Transverse colon (tissue), 3 donors: ENCODE results near the gene ZG16B.

Source experiments
- EP300 ChIP-seq: sonication (generic); formaldehyde crosslinking; IDR thresholded peaks from one replicate; pipeline ENCODE4 v1.6.1; 2017; ENCODE audit warnings: antibody characterized with exemption, low read depth
- TF ChIP-seq, protein P1 (sequence below), 5 experiments: fragments of 200-600 bp in 3 of 5; fragments of 450-650 bp in 2 of 5; sonication (generic) in 3 of 5; IDR thresholded peaks; 1 replicate in 2 of 5; 2 replicates in 3 of 5; pipeline ENCODE4 v1.5.1; 2016 to 2017; ENCODE audit warnings: antibody characterized with exemption in 5 of 5, inconsistent platforms in 3 of 5, mild to moderate bottlenecking in 2 of 5, moderate library complexity in 1 of 5

DNA sequence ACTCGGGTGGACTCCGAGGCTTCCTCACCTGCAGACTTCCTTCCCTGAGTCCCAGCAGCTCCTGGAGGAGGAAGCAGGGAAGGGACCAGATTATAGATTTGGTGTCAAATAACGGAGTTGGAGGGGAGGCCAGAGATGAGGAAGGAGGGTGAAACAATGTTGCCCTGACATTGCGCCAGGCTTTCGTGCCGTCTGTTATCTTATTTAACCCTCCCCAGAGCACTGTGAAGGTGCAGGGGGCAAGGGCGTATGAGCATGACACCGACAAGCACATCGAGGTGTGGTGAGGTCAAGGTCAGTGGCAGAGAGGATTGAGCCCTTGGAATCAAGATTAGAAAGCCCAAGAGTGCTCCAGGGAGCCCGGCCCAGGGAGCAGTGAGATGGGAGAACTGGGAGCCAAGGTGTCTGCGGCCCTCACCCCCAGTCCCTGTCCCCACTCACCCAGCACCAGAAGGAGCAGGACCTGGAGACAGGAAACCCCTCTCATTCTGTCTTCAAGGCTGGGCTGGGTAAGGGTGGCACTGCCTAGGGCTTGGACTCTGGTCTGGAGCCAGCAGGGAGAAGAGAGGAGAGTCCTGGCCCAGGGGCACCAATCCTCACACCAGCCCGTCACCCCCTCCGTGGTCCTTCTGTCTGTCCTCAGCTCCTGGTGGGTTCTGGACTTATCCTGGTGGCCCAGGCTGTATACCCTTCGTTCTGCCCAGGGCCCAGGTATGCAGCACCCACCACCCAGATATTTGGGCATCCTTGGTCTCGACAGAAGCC is 43.9 kb upstream of the ZG16B start:
- TF ChIP-seq EP300 = no peak
- TF ChIP-seq, protein P1, sequence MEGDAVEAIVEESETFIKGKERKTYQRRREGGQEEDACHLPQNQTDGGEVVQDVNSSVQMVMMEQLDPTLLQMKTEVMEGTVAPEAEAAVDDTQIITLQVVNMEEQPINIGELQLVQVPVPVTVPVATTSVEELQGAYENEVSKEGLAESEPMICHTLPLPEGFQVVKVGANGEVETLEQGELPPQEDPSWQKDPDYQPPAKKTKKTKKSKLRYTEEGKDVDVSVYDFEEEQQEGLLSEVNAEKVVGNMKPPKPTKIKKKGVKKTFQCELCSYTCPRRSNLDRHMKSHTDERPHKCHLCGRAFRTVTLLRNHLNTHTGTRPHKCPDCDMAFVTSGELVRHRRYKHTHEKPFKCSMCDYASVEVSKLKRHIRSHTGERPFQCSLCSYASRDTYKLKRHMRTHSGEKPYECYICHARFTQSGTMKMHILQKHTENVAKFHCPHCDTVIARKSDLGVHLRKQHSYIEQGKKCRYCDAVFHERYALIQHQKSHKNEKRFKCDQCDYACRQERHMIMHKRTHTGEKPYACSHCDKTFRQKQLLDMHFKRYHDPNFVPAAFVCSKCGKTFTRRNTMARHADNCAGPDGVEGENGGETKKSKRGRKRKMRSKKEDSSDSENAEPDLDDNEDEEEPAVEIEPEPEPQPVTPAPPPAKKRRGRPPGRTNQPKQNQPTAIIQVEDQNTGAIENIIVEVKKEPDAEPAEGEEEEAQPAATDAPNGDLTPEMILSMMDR (IDR thresholded peaks at IDR 0.05) = no peak
